ENCODE measurements around the gene FAM149B1.
"Not testable (repeated sequence)": the region's sequence is repeated elsewhere in the genome, so short reads cannot be mapped to it uniquely, and the experiment has no call there.

The FAM149B1 gene

GRCh38 chr10:73253225-73253555 is 85.3 kb downstream of the FAM149B1 start:
- peak overlapping the region; percentile 94 for H2AFZ ChIP-seq (ENCODE audit: low read length)
- no peaks in the 10 kb centered on the region for H3K9me3 ChIP-seq (ENCODE audit: insufficient read depth, low read depth, low read length)
- H3K79me2 ChIP-seq (ENCODE audit: insufficient read depth, low read length), result peaks cover 53% of the 10 kb centered on the region
- peak overlapping the region; percentile 75 for H3K4me2 ChIP-seq (ENCODE audit: low read depth, low read length, poor library complexity, severe bottlenecking)
- no peaks in the 10 kb centered on the region for H3K36me3 ChIP-seq (ENCODE audit: insufficient read depth, low read length)
- no peaks in the 10 kb centered on the region for H3F3A ChIP-seq (ENCODE audit: low read depth)
- peaks cover 8% of the 10 kb centered on the region for H4K20me1 ChIP-seq (ENCODE audit: insufficient read depth, low read length, poor library complexity, severe bottlenecking)
- peak overlapping the region; percentile 81 for H3K4me3 ChIP-seq (ENCODE audit: low read length, poor library complexity, severe bottlenecking)
- peak overlapping the region; percentile 98 for H3K9ac ChIP-seq (ENCODE audit: low read depth, low read length, poor library complexity, severe bottlenecking)
- no peaks in the 10 kb centered on the region for H3K27me3 ChIP-seq (ENCODE audit: insufficient read depth, low read length, poor library complexity, severe bottlenecking)
- H3K4me1 ChIP-seq (ENCODE audit: insufficient read depth, low read length, poor library complexity, severe bottlenecking), result peaks cover 13% of the 10 kb centered on the region
- no peak for TF ChIP-seq EZH2phosphoT487 (IDR thresholded peaks at IDR 0.05; ENCODE audit: borderline replicate concordance)
- TF ChIP-seq, protein P1, sequence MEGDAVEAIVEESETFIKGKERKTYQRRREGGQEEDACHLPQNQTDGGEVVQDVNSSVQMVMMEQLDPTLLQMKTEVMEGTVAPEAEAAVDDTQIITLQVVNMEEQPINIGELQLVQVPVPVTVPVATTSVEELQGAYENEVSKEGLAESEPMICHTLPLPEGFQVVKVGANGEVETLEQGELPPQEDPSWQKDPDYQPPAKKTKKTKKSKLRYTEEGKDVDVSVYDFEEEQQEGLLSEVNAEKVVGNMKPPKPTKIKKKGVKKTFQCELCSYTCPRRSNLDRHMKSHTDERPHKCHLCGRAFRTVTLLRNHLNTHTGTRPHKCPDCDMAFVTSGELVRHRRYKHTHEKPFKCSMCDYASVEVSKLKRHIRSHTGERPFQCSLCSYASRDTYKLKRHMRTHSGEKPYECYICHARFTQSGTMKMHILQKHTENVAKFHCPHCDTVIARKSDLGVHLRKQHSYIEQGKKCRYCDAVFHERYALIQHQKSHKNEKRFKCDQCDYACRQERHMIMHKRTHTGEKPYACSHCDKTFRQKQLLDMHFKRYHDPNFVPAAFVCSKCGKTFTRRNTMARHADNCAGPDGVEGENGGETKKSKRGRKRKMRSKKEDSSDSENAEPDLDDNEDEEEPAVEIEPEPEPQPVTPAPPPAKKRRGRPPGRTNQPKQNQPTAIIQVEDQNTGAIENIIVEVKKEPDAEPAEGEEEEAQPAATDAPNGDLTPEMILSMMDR (conservative IDR thresholded peaks at IDR 0.05; ENCODE audit: low read length), result peak; percentile 35
- H3K9me2 ChIP-seq (replicated peaks; ENCODE audit: low read depth, low read length), result no peaks in the 10 kb centered on the region

DNA sequence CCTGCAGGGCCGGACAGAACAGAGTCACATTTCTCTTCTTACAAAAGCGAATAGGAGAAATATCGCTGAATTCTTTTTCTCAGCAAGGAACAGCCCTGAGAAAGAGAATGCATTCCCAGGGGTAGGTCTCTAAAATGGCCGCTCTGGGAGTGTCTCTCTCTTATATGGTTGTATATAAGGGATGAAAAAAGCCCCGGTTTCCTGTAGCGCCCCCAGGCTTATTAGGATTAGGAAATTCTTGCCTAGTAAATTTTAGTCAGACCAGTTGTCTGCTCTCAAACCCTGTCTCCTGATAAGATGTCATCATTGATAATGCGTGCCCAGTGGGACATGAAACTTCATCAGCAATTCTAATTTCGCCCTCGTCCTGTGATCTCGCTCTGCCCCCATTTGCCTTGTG is 90.7 kb downstream of the FAM149B1 start:
- H3K9me2 ChIP-seq (replicated peaks; ENCODE audit: low read depth, low read length); H2AFZ ChIP-seq (ENCODE audit: low read length); H3K36me3 ChIP-seq (ENCODE audit: insufficient read depth, low read length); H3K4me3 ChIP-seq (ENCODE audit: low read length, poor library complexity, severe bottlenecking); H3K9ac ChIP-seq (ENCODE audit: low read depth, low read length, poor library complexity, severe bottlenecking); H3F3A ChIP-seq (ENCODE audit: low read depth); H3K9me3 ChIP-seq (ENCODE audit: insufficient read depth, low read depth, low read length); H3K4me1 ChIP-seq (ENCODE audit: insufficient read depth, low read length, poor library complexity, severe bottlenecking); H3K27me3 ChIP-seq (ENCODE audit: insufficient read depth, low read length, poor library complexity, severe bottlenecking); H4K20me1 ChIP-seq (ENCODE audit: insufficient read depth, low read length, poor library complexity, severe bottlenecking); H3K79me2 ChIP-seq (ENCODE audit: insufficient read depth, low read length); H3K4me2 ChIP-seq (ENCODE audit: low read depth, low read length, poor library complexity, severe bottlenecking): not testable (repeated sequence)

- no peak overlapping the region for H3K9ac ChIP-seq (ENCODE audit: low read depth, low read length, poor library complexity, severe bottlenecking)
- H3K4me1 ChIP-seq (ENCODE audit: insufficient read depth, low read length, poor library complexity, severe bottlenecking), result no peaks in the 10 kb centered on the region
- no peak overlapping the region for H3K4me3 ChIP-seq (ENCODE audit: low read length, poor library complexity, severe bottlenecking)
- H4K20me1 ChIP-seq (ENCODE audit: insufficient read depth, low read length, poor library complexity, severe bottlenecking), result no peaks in the 10 kb centered on the region
- no peak overlapping the region for H3K4me2 ChIP-seq (ENCODE audit: low read depth, low read length, poor library complexity, severe bottlenecking)
- no peaks in the 10 kb centered on the region for H3K27me3 ChIP-seq (ENCODE audit: insufficient read depth, low read length, poor library complexity, severe bottlenecking)
- H3F3A ChIP-seq (ENCODE audit: low read depth), result no peaks in the 10 kb centered on the region
- H3K9me3 ChIP-seq (ENCODE audit: insufficient read depth, low read depth, low read length), result no peaks in the 10 kb centered on the region
- TF ChIP-seq, protein P1 (conservative IDR thresholded peaks at IDR 0.05; ENCODE audit: low read length), result no peak
- no peaks in the 10 kb centered on the region for H3K9me2 ChIP-seq (replicated peaks; ENCODE audit: low read depth, low read length)
- H3K79me2 ChIP-seq (ENCODE audit: insufficient read depth, low read length), result no peaks in the 10 kb centered on the region
- no peak overlapping the region for H2AFZ ChIP-seq (ENCODE audit: low read length)
- no peaks in the 10 kb centered on the region for H3K36me3 ChIP-seq (ENCODE audit: insufficient read depth, low read length)
These were observed 93.6 kb downstream of the FAM149B1 start for GRCh38 chr10:73261362-73261995.

- Histone ChIP-seq H3K9ac (ENCODE audit: low read depth, low read length, poor library complexity, severe bottlenecking) (no peak overlapping the region), H3K4me2 (ENCODE audit: low read depth, low read length, poor library complexity, severe bottlenecking) (no peak overlapping the region)
These were observed 94.3 kb downstream of the FAM149B1 start for GRCh38 chr10:73262105-73262730.

More at GRCh38 chr10:73262105-73262730, 94.3 kb downstream of the FAM149B1 start:
- TF ChIP-seq, protein P1 (conservative IDR thresholded peaks at IDR 0.05; ENCODE audit: low read length), result no peak
- TF ChIP-seq EZH2phosphoT487 (IDR thresholded peaks at IDR 0.05; ENCODE audit: borderline replicate concordance), result no peak
- Histone ChIP-seq H3K4me3 (ENCODE audit: low read length, poor library complexity, severe bottlenecking) (no peak overlapping the region), H3K27me3 (ENCODE audit: insufficient read depth, low read length, poor library complexity, severe bottlenecking) (no peaks in the 10 kb centered on the region), H3K4me1 (ENCODE audit: insufficient read depth, low read length, poor library complexity, severe bottlenecking) (no peaks in the 10 kb centered on the region), H3K9me3 (ENCODE audit: insufficient read depth, low read depth, low read length) (no peaks in the 10 kb centered on the region), H3F3A (ENCODE audit: low read depth) (no peaks in the 10 kb centered on the region), H3K79me2 (ENCODE audit: insufficient read depth, low read length) (no peaks in the 10 kb centered on the region), H4K20me1 (ENCODE audit: insufficient read depth, low read length, poor library complexity, severe bottlenecking) (no peaks in the 10 kb centered on the region), H2AFZ (ENCODE audit: low read length) (no peak overlapping the region), H3K36me3 (ENCODE audit: insufficient read depth, low read length) (no peaks in the 10 kb centered on the region), H3K9me2 (replicated peaks; ENCODE audit: low read depth, low read length) (no peaks in the 10 kb centered on the region)
